ENCODE results near the gene IL21R.
"Not testable (repeated sequence)": the region's sequence is repeated elsewhere in the genome, so short reads cannot be mapped to it uniquely, and the experiment has no call there.

IL21R gene

DNA sequence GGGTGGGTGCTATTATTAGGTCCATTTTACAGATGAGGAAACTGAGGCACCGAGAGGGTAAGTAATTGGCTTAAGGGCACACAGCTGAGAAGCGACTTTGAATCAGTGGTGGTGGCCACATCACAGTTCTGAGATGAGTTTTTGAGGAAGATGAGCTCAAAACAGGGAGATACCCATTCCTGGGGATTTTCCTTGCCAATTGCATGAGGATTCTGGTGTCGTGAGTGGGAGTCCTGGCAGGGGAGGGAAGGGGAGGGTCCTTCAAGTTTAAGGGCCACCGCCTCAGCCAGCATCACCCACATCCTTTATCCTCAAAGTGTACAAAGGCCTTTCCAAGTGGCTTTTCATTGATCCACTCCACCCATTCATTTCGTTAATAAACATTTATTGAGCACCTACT is 45.3 kb downstream of the IL21R start:
- no peak for DNase-seq

DNA sequence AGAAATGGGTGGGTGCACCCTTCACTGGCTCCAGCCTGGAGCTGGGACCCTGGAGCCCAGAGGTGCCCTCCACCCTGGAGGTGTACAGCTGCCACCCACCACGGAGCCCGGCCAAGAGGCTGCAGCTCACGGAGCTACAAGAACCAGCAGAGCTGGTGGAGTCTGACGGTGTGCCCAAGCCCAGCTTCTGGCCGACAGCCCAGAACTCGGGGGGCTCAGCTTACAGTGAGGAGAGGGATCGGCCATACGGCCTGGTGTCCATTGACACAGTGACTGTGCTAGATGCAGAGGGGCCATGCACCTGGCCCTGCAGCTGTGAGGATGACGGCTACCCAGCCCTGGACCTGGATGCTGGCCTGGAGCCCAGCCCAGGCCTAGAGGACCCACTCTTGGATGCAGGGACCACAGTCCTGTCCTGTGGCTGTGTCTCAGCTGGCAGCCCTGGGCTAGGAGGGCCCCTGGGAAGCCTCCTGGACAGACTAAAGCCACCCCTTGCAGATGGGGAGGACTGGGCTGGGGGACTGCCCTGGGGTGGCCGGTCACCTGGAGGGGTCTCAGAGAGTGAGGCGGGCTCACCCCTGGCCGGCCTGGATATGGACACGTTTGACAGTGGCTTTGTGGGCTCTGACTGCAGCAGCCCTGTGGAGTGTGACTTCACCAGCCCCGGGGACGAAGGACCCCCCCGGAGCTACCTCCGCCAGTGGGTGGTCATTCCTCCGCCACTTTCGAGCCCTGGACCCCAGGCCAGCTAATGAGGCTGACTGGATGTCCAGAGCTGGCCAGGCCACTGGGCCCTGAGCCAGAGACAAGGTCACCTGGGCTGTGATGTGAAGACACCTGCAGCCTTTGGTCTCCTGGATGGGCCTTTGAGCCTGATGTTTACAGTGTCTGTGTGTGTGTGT is 46.8 kb downstream of the IL21R start:
- no peak for DNase-seq

DNA sequence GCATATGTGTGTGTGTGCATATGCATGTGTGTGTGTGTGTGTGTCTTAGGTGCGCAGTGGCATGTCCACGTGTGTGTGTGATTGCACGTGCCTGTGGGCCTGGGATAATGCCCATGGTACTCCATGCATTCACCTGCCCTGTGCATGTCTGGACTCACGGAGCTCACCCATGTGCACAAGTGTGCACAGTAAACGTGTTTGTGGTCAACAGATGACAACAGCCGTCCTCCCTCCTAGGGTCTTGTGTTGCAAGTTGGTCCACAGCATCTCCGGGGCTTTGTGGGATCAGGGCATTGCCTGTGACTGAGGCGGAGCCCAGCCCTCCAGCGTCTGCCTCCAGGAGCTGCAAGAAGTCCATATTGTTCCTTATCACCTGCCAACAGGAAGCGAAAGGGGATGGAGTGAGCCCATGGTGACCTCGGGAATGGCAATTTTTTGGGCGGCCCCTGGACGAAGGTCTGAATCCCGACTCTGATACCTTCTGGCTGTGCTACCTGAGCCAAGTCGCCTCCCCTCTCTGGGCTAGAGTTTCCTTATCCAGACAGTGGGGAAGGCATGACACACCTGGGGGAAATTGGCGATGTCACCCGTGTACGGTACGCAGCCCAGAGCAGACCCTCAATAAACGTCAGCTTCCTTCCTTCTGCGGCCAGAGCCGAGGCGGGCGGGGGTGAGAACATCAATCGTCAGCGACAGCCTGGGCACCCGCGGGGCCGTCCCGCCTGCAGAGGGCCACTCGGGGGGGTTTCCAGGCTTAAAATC is 47.6 kb downstream of the IL21R start:
- DNase-seq: peak; percentile 88

DNA sequence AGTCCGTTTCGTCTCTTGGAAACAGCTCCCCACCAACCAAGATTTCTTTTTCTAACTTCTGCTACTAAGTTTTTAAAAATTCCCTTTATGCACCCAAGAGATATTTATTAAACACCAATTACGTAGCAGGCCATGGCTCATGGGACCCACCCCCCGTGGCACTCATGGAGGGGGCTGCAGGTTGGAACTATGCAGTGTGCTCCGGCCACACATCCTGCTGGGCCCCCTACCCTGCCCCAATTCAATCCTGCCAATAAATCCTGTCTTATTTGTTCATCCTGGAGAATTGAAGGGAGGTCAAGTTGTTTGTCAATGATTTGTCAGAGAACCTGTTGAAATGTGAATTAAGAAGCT is 48.2 kb downstream of the IL21R start:
- DNase-seq: no peak

DNA sequence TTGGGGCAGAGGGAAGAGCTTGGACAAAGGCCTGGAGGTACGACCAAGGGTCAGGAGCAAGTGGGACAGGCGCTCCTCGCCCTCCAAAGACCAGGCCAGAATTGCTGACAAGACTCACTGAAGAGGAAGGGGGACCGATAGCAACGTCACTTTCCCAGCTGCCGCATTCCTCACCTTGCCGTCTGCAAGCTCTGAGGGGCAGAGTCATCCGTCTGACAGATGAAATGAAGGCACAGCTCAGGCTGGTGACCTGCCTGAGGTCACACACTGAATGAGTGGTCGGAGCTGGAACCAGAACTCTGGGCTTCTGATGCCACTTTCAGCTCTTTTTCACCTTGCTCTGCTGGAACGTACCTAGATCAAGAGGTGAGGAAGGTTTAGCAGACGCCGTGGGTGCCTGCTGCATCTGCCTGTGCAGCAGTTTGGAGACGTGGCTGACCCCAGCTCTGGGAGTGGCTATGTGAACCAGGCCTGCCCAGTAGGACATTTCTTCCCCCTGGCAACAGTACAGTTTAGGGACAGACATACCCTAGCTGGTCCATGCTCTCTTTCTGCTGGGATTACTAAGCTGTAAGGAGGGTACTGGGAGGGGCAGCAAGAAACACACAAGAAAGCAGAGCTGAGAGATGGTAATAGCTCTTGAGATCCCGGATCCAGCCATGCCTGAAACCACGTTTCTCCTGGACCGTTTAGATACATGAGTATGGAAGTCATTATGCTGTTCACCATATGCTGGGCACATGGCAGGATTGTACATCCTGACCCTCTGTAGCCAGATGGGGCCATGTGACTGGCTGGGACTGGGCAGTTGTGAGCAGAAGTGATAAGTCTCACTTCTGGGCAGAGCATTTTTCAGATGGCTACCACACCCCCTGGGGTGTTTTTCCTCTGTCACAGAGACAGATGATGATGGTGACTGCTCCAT is 50.9 kb downstream of the IL21R start:
- no peak for DNase-seq

DNA sequence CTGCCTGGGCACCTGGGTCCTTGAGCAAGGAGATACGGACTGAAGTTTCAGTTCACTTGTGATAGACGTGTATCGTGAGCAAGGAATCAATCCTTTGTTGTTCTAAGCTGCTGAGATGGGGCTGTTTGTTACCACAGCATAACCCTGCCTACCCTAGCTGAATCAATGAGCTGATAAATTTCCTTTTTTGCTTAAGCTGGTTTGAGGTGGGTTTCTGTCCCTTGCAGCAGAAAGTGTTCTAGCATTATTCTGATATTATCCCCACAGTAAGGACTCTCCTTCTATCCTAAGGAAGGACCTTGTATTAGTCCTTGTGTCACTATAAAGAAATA is 51.5 kb downstream of the IL21R start:
- no peak for DNase-seq

DNA sequence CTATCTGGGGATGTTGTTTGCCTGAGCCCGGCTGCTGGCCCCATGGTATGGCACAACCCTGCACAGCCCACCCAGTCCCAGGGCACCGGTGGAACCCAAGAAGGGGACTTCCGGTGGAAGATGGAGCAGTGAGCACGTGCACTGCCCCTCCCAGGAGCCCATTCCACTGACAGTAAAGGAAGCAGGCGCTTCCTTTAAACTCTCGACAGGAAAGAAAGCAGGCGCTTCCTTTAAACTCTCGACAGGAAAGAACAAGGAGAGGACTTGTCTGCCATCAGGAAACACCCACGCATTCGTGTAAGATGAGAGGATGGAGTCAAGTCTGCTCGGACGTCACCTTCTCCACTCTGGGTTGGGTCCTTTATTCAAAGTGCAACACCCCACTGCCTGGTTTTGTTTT is 53.7 kb downstream of the IL21R start:
- DNase-seq: no peak

DNA sequence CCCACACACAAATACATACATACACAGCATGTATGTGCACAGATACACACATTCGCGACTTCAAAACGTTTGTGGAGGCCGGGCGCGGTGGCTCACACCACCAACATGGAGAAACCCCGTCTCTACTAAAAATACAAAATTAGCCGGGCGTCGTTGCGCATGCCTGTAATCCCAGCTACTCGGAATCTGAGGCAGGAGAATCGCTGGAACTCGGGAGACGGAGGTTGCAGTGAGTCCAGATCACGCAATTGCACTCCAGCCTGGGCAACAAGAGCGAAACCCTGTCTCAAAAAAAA is 55.6 kb downstream of the IL21R start:
- not testable (repeated sequence) for DNase-seq

DNA sequence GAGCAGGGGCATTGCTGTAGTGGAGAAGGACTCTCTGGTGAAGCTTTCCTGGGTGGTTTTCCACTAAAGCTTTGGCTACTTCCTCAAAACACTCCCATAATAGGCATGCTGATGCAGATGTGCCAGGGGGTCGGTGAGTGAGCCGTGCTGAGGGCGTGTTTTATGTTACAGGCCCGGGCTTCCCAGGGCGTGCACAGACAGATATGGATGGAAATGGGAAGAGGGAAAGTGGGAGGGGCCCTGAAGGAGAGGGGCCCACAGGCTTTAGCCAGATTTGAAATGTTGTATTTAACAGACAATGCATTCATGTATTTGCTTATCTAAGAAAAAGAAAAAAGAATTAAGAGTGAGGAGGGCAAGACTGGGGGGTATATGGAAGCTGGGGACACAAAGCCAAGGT is 56.3 kb downstream of the IL21R start:
- DNase-seq: no peak

DNA sequence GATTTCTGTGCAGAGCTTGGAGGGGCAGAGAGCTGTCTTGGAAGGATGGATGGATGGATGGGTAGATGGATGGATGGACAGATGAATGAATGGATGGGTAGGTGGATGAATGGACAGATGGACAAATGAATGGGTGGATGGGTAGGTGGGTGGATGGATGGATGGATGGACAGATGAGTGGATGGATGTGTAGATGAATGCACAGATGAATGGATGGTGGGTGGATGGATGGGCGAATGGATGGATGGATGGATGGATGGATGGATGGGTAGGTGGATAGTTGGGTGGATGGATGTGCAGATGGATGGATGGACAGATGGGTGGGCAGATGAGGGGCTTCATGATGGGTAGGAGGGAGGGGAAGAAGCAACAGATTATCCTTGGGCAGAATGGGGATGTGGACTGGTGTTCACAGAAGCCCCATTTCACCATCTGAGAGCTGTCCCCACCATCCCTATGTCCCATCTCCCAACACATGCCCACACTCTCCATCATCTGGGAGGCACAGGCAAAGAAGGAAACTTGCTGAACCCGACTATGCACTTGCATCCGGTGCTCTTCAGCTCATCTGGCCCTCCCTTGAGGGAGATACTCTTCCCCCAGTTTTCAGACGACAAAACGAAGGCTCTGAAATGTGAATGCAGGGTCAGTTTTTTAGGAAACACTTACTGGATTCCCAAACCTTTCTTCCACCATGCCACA is 57.2 kb downstream of the IL21R start:
- DNase-seq: no peak

DNA sequence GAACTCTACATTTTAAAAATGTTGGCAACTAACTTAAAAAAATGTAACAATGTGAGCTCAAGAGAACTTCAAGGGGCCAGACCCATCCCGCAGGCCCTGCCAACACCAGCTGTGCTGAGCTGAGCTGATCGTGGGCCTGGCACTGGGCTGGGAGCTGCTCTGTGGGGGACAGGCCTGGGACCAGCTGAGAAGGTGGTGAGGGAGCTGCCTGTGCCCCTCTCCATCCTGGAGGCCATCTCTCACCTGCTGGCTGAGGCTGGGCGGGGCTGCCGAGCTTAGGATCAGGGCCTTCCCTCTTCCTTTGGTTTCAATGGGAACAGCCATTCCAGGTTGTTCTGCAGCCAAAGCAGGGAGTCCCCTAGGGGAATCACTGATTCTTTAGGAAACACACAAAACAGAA is 58.2 kb downstream of the IL21R start:
- no peak for DNase-seq

DNA sequence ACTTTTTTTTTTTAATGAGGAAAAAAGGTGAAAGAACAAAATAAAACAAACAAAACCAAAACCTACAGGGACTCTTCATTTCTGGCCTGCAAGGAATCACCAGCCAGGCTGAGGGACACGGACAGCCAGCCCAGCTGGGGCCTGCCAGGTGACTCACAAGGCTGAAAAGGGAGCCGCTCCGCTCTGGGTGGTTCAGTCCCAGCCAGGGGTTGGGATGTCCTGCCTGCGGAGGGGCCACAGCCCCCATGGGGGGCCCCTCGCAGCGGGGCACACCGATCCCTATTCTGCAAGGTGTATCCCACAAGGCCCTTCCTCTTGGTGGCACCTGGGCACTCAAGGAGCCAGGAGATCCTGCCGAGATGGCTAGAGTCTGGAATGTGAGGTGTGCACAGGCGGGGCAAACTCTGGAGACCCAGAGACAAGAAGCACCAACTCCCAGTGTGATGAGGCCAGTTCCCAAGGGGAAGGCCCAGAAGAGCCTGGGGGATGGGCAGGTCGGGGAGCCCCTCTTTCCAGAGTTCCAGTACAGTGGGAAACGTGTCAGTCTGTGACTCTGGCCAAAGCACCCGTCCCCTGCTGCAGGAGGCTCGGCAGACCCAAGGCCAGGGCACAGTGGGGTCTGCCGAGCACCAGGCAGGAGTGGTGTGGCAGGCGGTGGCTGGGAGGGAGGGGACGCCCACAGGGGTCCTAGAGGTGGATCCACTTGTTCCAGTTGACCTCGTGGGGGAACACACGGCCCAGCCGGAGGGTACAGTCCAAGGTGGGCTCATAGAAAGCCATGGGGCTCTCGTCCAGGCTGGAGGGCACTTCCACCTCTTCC is 58.9 kb downstream of the IL21R start:
- DNase-seq: no peak

DNA sequence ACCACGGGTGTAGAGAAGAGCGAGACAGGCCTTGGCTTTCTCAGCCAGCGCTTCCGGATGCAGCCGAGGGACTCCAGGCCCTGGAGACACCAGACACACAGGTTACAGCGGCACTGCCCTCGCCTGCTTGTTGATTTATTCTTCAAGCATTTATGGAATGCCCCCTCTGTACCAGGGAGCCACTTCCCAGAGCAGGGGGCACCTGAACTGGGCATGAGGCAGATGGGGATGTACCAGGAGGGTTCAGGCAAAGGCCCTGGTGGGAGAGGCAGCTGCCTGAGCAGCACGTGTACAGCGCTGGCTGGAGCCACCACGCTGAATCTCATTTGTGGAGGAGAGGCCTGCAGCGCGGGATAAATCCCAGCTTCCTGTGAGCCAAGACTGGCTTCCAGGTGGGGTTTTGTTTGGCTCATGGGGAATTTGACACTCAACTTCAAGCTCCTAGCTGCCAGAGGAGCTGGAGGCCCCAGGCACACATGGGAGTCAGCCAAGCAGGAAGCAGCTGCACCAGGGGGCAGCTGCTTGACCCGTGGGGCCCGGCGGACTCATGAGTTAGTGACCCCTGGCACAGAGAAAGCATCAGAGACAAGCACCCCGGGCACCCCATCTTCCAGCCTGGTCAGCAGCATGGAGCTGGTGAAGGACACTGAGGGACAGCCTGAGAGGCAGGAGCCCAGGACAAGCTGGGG is 59.7 kb downstream of the IL21R start:
- no peak for DNase-seq

DNA sequence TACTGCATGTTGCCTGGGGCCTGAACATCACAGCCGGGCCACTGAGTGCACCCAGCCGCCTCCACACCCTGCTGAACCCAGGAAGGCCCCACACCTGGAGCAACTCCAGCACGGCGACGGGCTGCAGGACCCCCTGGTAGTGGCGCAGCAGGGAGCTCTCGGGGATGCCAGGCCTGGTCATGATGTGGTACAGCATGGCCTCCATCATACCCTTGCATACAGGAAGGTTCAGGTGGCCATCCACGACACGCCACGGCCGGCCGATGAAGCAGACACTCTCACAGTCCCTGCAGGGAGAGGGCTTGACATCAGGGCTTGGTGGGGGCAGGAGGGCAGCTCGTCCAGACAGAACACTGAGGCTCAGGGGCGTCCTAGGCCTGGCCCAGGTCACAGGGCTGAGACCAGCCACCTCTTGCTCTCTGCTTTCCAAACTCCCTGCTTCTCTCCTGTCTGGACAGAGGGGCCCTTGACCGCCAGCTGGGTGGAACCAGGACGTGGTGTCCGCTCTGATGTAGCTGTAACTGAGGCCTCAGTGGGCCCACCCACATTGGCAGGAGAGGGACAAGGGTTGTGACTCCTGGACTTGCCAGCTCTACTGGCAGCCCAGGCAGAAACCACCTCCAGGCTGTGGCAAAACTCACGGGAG is 60.3 kb downstream of the IL21R start:
- DNase-seq: no peak

DNA sequence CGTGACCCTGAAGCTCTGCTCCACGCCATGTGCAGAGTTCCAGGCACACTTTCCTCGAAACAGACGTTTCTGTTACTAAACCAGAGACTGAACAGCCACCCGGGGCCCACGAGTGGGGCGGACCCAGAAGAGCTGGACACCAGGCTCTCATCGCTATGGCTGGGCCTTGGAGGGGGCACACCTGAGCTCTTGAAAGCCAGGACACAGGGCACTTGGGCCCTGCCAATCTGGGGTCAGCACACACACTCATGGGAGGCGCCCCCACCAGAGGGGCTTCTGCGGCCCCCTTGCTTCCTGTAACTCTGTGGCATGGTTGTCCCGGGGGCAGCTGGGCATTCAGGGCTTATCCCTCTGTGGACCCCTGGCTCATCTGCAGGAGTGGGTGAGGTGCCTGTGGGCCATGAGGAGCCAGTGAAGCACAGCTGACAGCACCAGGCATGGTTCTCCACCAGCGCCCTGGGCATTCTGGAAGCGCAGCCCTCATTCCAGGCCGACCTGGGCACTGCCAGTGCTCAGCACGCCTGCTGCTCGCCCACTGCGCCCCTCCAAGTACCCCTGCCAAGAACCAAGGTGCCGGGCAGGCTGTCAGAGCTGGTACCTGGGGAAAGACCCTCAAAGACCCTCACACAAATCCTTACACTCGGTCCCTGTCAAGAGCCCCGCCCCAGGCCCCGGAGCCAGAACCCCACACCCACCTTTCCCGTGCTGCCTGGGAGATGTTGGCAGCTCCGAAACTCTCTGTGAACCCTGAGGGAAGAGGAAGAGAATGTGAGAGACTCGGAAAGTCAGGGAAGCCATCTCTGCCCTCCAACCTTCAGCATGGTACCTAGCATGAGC is 61.1 kb downstream of the IL21R start:
- no peak for DNase-seq

DNA sequence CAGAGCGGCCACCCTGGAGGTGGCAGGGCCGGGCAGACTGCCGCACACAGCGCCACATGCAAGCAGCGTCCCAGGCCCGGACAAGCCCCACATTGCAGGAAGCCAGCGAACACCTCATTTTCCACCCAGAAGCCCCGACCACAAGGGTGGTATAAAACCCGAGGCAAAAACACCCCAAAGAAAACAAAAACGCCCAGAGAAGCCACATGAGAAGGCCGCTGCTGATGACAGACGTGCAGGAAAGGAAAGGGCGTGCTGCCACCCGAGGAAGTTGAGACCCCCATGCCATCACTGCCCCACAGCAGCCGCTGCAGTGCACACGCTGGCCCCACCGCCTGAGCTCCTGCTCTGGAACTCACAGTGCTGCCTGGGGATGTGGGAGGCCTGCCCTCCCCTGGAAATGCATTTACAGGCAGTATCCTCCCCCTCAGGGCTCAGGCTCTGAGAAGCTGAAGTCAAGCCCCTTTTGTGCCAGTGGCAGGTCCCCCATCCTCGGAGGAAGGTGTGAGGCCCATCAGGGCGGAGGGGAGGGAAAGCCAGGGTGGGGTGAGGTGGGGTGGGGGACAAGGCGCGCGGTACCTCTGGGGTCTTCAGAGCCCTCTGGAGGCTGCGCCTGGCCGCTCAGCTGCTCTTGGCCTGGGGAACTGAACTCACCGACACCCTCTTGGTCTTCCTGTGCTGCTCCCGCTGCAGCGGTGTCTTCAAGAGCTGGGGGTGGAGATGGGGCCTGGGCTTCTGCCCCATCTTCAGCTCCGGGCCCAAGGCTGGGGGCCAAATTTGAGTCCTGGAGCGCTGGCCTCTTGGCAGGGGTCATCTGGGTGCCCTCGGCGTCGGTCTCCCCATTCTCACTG is 62.0 kb downstream of the IL21R start:
- DNase-seq: peak; percentile 71

DNA sequence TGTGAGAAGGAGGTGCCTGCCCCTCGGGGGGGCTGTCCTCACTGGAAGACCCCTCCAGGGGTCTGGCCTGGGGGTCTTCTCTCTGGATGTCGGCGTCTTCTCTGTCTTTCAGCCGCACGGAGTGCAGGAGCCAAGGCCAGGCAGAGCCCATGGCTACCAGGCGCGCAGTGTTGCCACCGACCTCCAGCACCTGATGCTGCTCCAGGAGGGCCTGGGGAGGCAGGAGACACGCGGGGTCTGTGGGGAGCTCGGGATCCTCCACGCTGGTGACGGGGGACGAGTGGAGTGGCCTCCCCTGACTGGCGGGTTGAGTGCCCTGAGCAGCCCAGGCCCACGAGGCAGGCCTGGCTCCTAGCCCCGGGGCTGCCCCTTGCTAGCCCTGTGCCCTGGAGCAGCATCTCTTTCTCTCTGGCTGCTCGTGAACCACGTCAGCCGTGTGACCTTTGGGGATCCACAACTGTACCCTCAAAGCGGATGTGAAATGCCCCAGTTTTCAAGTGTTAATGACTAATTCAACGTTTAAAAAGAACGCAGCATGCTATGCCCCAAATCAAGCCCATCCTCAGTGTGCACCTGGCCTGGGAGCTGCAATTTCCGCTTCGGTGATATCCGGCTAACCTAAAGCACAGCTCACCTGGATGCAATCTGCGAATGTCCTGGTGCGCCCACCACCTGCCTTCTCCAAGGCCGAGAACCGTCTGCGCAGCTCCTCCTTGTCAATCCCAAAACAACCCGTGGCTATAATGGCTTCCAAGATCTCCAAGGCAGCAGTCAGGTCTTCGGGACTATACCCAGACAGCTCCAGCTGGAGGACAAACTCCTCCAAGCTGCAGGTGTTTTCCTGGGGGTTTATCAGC is 62.9 kb downstream of the IL21R start:
- peak; percentile 39 for DNase-seq

DNA sequence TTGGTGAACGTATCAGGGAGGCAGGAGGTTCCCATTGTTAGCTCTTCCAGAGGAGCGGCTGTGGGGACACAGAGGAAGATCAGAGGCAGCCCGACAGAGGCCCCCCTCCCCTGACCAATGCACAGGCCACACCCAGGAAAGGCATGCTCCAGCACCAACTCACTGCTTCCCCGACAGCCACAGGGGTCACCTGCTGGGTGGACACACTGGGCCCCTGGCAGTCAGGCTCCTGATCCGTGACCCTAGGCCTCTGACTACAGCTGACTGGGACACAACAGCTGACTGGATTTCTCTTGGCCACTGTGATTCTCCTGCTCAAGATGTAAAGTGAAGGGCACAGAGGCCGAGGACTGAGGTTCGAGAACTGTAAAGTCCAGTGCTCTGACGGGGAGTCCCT is 63.5 kb downstream of the IL21R start:
- no peak for DNase-seq

All from CD4-positive, alpha-beta T cell treated with Interleukin-12 subunit alpha and Interleukin-12 subunit beta, for 1 hour (primary cell).